Breast epithelium (tissue), 4 donors: ENCODE results near the gene SH2D3C. TPM values are rescaled to one million over a fixed set of nuclear protein-coding genes. Genes with fewer than 3 reads are reported as not detected.

ENCODE experiments used
- DNase-seq, 2 donors: peaks; one replicate each; pipeline ENCODE4 v3.0.0-alpha.2; 2019; ENCODE audit warnings: low spot score in 2 of 2
- H3K27ac ChIP-seq, 2 donors: fragments of 200-600 bp; sonication (generic) in 1 of 2; one replicate each; pipeline ENCODE4 v1.5.1; 2016 to 2019; ENCODE audit warnings: mild to moderate bottlenecking in 1 of 2
- H3K27me3 ChIP-seq, 2 donors: fragments of 200-600 bp; sonication (generic) in 1 of 2; one replicate each; pipeline versions ENCODE4 v1.5.1 to v1.6.0; 2017 to 2019; ENCODE audit warnings: control low read depth in 1 of 2, mild to moderate bottlenecking in 1 of 2
- H3K36me3 ChIP-seq: fragments of 200-600 bp; one replicate; pipeline ENCODE4 v1.5.1; 2019
- H3K4me1 ChIP-seq, 2 donors: fragments of 200-600 bp; sonication (generic); one replicate each; pipeline ENCODE4 v1.5.1; 2016 to 2019; ENCODE audit warnings: control low read depth in 1 of 2
- H3K4me3 ChIP-seq, 3 donors: fragments of 200-600 bp; sonication (generic); 1 replicate in 2 of 3; 2 replicates in 1 of 3; pipeline ENCODE4 v1.5.1; 2016 to 2019; ENCODE audit warnings: mild to moderate bottlenecking in 3 of 3, moderate library complexity in 2 of 3
- H3K9me3 ChIP-seq, 2 donors: fragments of 200-600 bp; sonication (generic) in 1 of 2; one replicate each; pipeline ENCODE4 v1.5.1; 2016 to 2019; ENCODE audit warnings: control low read depth in 1 of 2
- POLR2A ChIP-seq: fragments of 450-650 bp; IDR thresholded peaks from one replicate; pipeline ENCODE4 v1.6.1; 2016; ENCODE audit warnings: antibody characterized with exemption, mild to moderate bottlenecking, moderate library complexity
- POLR2AphosphoS5 ChIP-seq, 3 donors: sonication (generic); formaldehyde crosslinking; IDR thresholded peaks; one replicate each; pipeline ENCODE4 v1.6.1; 2017; ENCODE audit warnings: antibody characterized with exemption in 3 of 3
- intact Hi-C: fragments of 100-400 bp; cut with DNase I; formaldehyde crosslinking; loops from one replicate; pipeline ENCODE4 v1.15.1; 2023; ENCODE audit warnings: low total_unique reads
- total RNA-seq, 3 donors: library from RNA; depleted of rRNA; stranded (reverse); fragments of >200 nt; gene quantifications; one replicate each; pipeline ENCODE4 v1.1.0, GENCODE V29; 2016
- TF ChIP-seq, protein P1 (sequence below), 3 donors: fragments of 450-650 bp; IDR thresholded peaks; one replicate each; pipeline ENCODE4 v1.5.1; 2016 to 2017; ENCODE audit warnings: antibody characterized with exemption in 3 of 3, mild to moderate bottlenecking in 3 of 3, moderate library complexity in 3 of 3

SH2D3C gene
- total RNA-seq, 3 donors from 2014 or later, result 6.0 to 15.4 (median 6.9) TPM

DNA sequence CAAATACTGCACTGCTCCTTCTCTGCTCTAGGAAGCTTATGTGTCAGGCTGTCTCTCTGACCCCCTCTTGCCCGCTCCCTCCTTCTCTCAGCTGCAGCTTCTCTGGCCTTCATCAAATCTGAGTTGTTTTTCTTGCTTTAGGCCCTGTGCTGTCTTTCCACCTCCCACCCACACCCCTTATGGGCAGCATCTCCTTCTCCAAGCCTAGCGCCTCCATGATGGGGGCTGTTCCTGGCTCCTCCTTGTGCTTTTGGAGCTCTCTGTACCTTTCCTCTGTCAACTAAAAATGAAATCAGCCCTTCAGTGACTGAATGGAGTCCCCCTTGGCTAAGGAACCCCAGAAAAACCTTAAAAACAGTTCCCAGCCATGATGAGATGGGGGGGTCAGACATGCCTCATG, 78.3 kb downstream of the SH2D3C start:
- no peak overlapping the region for H3K4me3 ChIP-seq
- H3K36me3 ChIP-seq, result no peaks in the 10 kb centered on the region
- no peak for DNase-seq
- no peaks in the 10 kb centered on the region for H3K27me3 ChIP-seq
- intact Hi-C loops, result no loop called here
- H3K27ac ChIP-seq, result peak overlapping the region; percentile 87 to 92
- no peaks in the 10 kb centered on the region for H3K4me1 ChIP-seq
- TF ChIP-seq POLR2A (no peak), POLR2AphosphoS5 (IDR thresholded peaks at IDR 0.05) (no peak)
- TF ChIP-seq, protein P1, sequence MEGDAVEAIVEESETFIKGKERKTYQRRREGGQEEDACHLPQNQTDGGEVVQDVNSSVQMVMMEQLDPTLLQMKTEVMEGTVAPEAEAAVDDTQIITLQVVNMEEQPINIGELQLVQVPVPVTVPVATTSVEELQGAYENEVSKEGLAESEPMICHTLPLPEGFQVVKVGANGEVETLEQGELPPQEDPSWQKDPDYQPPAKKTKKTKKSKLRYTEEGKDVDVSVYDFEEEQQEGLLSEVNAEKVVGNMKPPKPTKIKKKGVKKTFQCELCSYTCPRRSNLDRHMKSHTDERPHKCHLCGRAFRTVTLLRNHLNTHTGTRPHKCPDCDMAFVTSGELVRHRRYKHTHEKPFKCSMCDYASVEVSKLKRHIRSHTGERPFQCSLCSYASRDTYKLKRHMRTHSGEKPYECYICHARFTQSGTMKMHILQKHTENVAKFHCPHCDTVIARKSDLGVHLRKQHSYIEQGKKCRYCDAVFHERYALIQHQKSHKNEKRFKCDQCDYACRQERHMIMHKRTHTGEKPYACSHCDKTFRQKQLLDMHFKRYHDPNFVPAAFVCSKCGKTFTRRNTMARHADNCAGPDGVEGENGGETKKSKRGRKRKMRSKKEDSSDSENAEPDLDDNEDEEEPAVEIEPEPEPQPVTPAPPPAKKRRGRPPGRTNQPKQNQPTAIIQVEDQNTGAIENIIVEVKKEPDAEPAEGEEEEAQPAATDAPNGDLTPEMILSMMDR (IDR thresholded peaks at IDR 0.05), result no peak
- no peaks in the 10 kb centered on the region for H3K9me3 ChIP-seq

DNA sequence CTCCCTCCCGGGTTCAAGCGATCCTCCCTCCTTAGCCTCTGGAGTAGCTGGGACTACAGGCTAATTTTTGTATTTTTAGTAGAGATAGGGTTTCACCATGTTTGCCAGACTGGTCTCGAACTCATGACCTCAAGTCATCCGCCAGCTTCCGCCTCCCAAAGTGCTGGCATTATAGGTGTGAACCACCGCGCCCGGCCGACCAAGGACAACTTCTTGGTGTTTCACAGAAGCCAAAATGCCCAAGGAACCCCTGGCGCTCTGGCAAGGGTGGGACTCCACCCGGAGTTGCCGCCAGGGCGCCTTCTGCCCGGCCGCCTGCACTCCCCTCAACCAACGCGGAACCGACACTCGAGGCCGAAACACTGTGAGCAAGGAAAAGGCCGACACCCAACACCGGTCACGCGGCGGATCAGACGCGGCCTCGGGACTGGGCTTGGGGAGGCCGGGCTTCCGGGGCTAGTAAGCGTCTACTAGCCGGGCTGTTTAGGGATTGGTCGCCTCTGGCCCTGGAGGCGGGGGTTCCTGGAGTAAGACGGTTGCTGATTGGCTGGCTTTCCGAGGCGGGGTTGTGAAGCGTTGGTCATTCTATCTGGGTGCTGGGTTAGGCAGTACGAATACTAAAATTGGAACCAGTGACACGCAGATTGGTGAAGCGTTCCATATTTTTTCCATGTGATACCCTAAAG, 79.3 kb downstream of the SH2D3C start:
- Histone ChIP-seq H3K9me3 (no peaks in the 10 kb centered on the region), H3K36me3 (no peaks in the 10 kb centered on the region), H3K27me3 (no peaks in the 10 kb centered on the region), H3K27ac (peak overlapping the region; percentile 87 to 92), H3K4me3 (peak overlapping the region in 2 of 3 donors; percentile 47 to 63), H3K4me1 (no peaks in the 10 kb centered on the region)
- DNase-seq, result peak; percentile 96 to 97
- intact Hi-C loops, result no loop called here
- TF ChIP-seq POLR2A, result peak; percentile 51
- peak; percentile 75 to 94 (median 88) for TF ChIP-seq POLR2AphosphoS5 (IDR thresholded peaks at IDR 0.05)
- TF ChIP-seq, protein P1 (IDR thresholded peaks at IDR 0.05), result peak; percentile 6 to 46 (median 40)

- Histone ChIP-seq H3K4me3 (no peak overlapping the region), H3K27me3 (no peaks in the 10 kb centered on the region), H3K27ac (peak overlapping the region; percentile 87 to 92), H3K36me3 (no peaks in the 10 kb centered on the region), H3K4me1 (no peaks in the 10 kb centered on the region), H3K9me3 (no peaks in the 10 kb centered on the region)
- TF ChIP-seq POLR2A (no peak), POLR2AphosphoS5 (IDR thresholded peaks at IDR 0.05) (no peak)
- TF ChIP-seq, protein P1 (IDR thresholded peaks at IDR 0.05), result no peak
- intact Hi-C loops, result no loop called here
- no peak for DNase-seq
Measured at GRCh38 chr9:127698386-127698785, 80.1 kb downstream of the SH2D3C start.

- no peak overlapping the region for H3K4me3 ChIP-seq
- no peak for TF ChIP-seq POLR2AphosphoS5 (IDR thresholded peaks at IDR 0.05)
- TF ChIP-seq, protein P1 (IDR thresholded peaks at IDR 0.05), result no peak
- no peak for TF ChIP-seq POLR2A
- H3K27me3 ChIP-seq, result no peaks in the 10 kb centered on the region
- H3K27ac ChIP-seq, result peak overlapping the region; percentile 50 to 60
- no peaks in the 10 kb centered on the region for H3K4me1 ChIP-seq
- intact Hi-C loops, result no loop called here
- H3K9me3 ChIP-seq, result no peaks in the 10 kb centered on the region
- DNase-seq, result no peak
- no peaks in the 10 kb centered on the region for H3K36me3 ChIP-seq
Measured at GRCh38 chr9:127697575-127697974, 80.9 kb downstream of the SH2D3C start.

- Histone ChIP-seq H3K4me3 (no peak overlapping the region), H3K27ac (peak overlapping the region; percentile 5 to 12), H3K4me1 (no peaks in the 10 kb centered on the region), H3K27me3 (no peaks in the 10 kb centered on the region), H3K9me3 (no peaks in the 10 kb centered on the region), H3K36me3 (no peaks in the 10 kb centered on the region)
- TF ChIP-seq POLR2AphosphoS5 (IDR thresholded peaks at IDR 0.05) (no peak), POLR2A (no peak)
- TF ChIP-seq, protein P1 (IDR thresholded peaks at IDR 0.05), result no peak
- intact Hi-C loops, result no loop called here
- no peak for DNase-seq
Measured at GRCh38 chr9:127694890-127695720, 83.4 kb downstream of the SH2D3C start.
